Thymus (tissue), 11 donors: ENCODE data around the gene RASAL2. TPM values are rescaled to one million over a fixed set of nuclear protein-coding genes. Genes with fewer than 3 reads are reported as not detected.
"Not testable (repeated sequence)": the region's sequence is repeated elsewhere in the genome, so short reads cannot be mapped to it uniquely, and the experiment has no call there.

Source experiments
- DNase-seq, 9 donors: peaks; one replicate each; pipeline ENCODE4 v3.0.0-alpha.2; 2013; ENCODE audit warnings: low spot score in 9 of 9, low read depth in 6 of 9, missing footprints in 1 of 9
- H3K27ac ChIP-seq, 2 donors: one replicate each; pipeline ENCODE4 v1.5.1; 2013; ENCODE audit warnings: control low read depth in 1 of 2, low read depth in 1 of 2, low read length in 1 of 2, mild to moderate bottlenecking in 1 of 2, moderate library complexity in 1 of 2
- H3K27me3 ChIP-seq, 2 donors: one replicate each; pipeline ENCODE4 v1.5.1; 2013; ENCODE audit warnings: low read length in 1 of 2; ENCODE audit not compliant: control insufficient read depth in 2 of 2, insufficient read depth in 1 of 2
- H3K36me3 ChIP-seq, 2 donors: one replicate each; pipeline ENCODE4 v1.5.1; 2013; ENCODE audit warnings: low read length in 1 of 2, mild to moderate bottlenecking in 1 of 2, moderate library complexity in 1 of 2; ENCODE audit not compliant: control insufficient read depth in 2 of 2, insufficient read depth in 2 of 2
- H3K4me1 ChIP-seq, 2 donors: one replicate each; pipeline ENCODE4 v1.5.1; 2013; ENCODE audit warnings: low read length in 2 of 2; ENCODE audit not compliant: control insufficient read depth in 2 of 2, insufficient read depth in 2 of 2
- H3K4me3 ChIP-seq, 2 donors: one replicate each; pipeline ENCODE4 v1.5.1; 2013; ENCODE audit warnings: low read length in 2 of 2, control low read depth in 1 of 2, mild to moderate bottlenecking in 1 of 2
- H3K9me3 ChIP-seq, 2 donors: one replicate each; pipeline ENCODE4 v1.5.1; 2013; ENCODE audit warnings: low read length in 1 of 2, mild to moderate bottlenecking in 1 of 2; ENCODE audit not compliant: control insufficient read depth in 2 of 2, insufficient read depth in 1 of 2
- WGBS: extraction: QIAGEN DNeasy Blood & Tissue Kit; methylation state at CpG from one replicate; pipeline ENCODE4 v1.1.7; 2013; 5-methylcytosine and 5-hydroxymethylcytosine counted together
- polyA plus RNA-seq: library from polyadenylated mRNA; stranded (reverse); fragments of 200-250 nt; gene quantifications from one replicate; pipeline ENCODE4 v1.2.3, GENCODE V29; 2013
- total RNA-seq: library from RNA; stranded (reverse); fragments of 120-200 nt; gene quantifications from one replicate; pipeline ENCODE4 v1.2.4, GENCODE V29; 2013
- donor health status: healthy.

RASAL2 gene
- total and polyA plus RNA-seq, 2 donors: 1.9 to 2.6 TPM

DNA sequence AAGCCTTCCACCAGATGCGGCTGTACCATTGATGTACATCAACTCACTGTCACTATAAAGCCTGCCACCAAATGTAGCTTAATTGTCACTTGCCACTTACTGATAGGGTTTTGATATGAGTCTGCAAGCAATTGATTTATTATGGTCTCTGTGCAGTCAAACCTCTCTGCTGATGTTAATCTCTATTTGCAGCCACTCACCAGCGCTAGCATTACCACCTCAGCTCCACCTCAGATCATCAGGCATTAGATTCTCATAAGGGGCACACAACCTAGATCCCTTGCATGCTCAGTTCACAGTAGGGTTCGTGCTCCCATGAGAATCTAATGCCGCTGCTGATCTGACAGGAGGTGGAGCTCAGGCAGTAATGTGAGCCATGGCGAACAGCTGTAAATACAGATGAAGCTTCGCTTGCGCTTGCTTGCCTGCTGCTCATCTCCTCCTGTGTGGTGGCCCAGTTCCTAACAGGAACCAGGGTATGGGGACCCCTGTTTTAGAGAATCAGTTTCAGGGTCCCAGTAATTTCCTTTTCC is 26.7 kb downstream of the RASAL2 start:
- H3K9me3 ChIP-seq, DNase-seq, H3K4me1 ChIP-seq, H3K36me3 ChIP-seq, H3K4me3 ChIP-seq, H3K27ac ChIP-seq, H3K27me3 ChIP-seq: not testable (repeated sequence)
- WGBS: 97% methylated on average over 7 of the region's 7 CpGs

- Histone ChIP-seq H3K36me3 (no peaks in the 10 kb centered on the region), H3K27me3 (no peaks in the 10 kb centered on the region), H3K4me1 (no peaks in the 10 kb centered on the region), H3K9me3 (no peaks in the 10 kb centered on the region), H3K27ac (no peak overlapping the region), H3K4me3 (no peak overlapping the region)
- 75% methylated on average over 4 of the region's 4 CpGs for WGBS
- no peak for DNase-seq
These were observed 28.0 kb downstream of the RASAL2 start for GRCh38 chr1:178121883-178122282.

- Histone ChIP-seq H3K27me3 (no peaks in the 10 kb centered on the region), H3K36me3 (no peaks in the 10 kb centered on the region), H3K9me3 (no peaks in the 10 kb centered on the region), H3K4me3 (no peak overlapping the region), H3K27ac (no peak overlapping the region), H3K4me1 (no peaks in the 10 kb centered on the region)
- 86% methylated on average over 1 of the region's 1 CpG for WGBS
- peak in 1 of 9 donors; percentile 13 for DNase-seq
These were observed 28.4 kb downstream of the RASAL2 start for GRCh38 chr1:178122283-178122682.

GRCh38 chr1:178124115-178124514 is 30.2 kb downstream of the RASAL2 start:
- Histone ChIP-seq H3K27me3 (no peaks in the 10 kb centered on the region), H3K27ac (no peak overlapping the region), H3K4me1 (no peaks in the 10 kb centered on the region), H3K36me3 (no peaks in the 10 kb centered on the region), H3K9me3 (no peaks in the 10 kb centered on the region), H3K4me3 (no peak overlapping the region)
- no peak for DNase-seq

- Histone ChIP-seq H3K36me3 (no peaks in the 10 kb centered on the region), H3K4me3 (no peak overlapping the region), H3K9me3 (no peaks in the 10 kb centered on the region), H3K27me3 (no peaks in the 10 kb centered on the region), H3K4me1 (no peaks in the 10 kb centered on the region), H3K27ac (no peak overlapping the region)
- DNase-seq: no peak
These were observed 32.4 kb downstream of the RASAL2 start for GRCh38 chr1:178126261-178126660.

GRCh38 chr1:178126741-178127185 is 32.9 kb downstream of the RASAL2 start:
- Histone ChIP-seq H3K27ac (no peak overlapping the region), H3K9me3 (no peaks in the 10 kb centered on the region)
- WGBS: 93% methylated on average over 1 of the region's 1 CpG

DNA sequence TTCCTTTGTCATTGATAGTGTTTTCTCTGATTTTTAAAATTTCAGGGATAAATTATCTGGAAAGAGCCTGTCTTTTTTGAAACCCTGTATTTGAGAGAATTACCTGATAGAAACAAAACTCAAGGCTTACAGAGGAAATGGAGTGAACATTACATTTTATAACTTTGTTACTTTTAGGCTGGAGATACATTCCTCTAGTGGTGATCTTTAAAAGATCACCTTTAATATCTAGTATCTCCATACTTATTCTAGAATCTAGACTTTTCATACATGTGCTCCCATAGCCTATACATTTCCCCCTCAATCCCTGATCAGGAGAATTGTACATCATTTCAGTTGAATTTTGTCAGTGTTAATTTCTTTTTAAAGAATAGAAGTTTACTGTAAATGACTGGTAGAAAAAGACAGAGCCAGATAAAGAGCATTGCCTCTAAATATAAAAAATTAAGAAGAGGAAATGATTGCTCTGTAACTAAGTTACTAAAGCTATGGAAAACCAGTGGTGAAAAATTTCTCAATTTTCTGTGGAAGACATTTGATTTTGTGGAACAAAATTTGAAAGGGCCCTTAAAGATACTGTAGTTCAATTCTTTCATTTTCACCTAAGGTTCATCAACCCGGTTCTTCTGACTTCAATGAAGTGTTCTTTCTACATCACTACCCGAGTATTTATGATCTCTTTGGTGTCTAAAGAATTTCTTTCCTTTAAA is 33.7 kb downstream of the RASAL2 start:
- H3K4me3 ChIP-seq: no peak overlapping the region
- H3K9me3 ChIP-seq: no peaks in the 10 kb centered on the region
- H3K4me1 ChIP-seq: no peaks in the 10 kb centered on the region
- H3K27me3 ChIP-seq: no peaks in the 10 kb centered on the region
- H3K27ac ChIP-seq: no peak overlapping the region
- 92% methylated on average over 2 of the region's 2 CpGs for WGBS
- no peak for DNase-seq
- H3K36me3 ChIP-seq: no peaks in the 10 kb centered on the region

More at GRCh38 chr1:178126741-178127185, 32.9 kb downstream of the RASAL2 start:
- Histone ChIP-seq H3K36me3 (no peaks in the 10 kb centered on the region), H3K27me3 (no peaks in the 10 kb centered on the region), H3K4me3 (no peak overlapping the region), H3K4me1 (no peaks in the 10 kb centered on the region)
- DNase-seq: no peak

GRCh38 chr1:178133239-178133989 is 39.5 kb downstream of the RASAL2 start:
- H3K4me3 ChIP-seq: no peak overlapping the region
- no peak overlapping the region for H3K27ac ChIP-seq
- H3K9me3 ChIP-seq: no peaks in the 10 kb centered on the region
- DNase-seq: no peak
- no peaks in the 10 kb centered on the region for H3K36me3 ChIP-seq
- no peaks in the 10 kb centered on the region for H3K4me1 ChIP-seq
- no peaks in the 10 kb centered on the region for H3K27me3 ChIP-seq
- whole genome bisulfite sequencing: 60% methylated on average over 3 of the region's 3 CpGs

- 41% methylated on average over 2 of the region's 2 CpGs for WGBS
- Histone ChIP-seq H3K4me1 (no peaks in the 10 kb centered on the region), H3K4me3 (no peak overlapping the region), H3K36me3 (no peaks in the 10 kb centered on the region), H3K27me3 (no peaks in the 10 kb centered on the region), H3K27ac (no peak overlapping the region), H3K9me3 (no peaks in the 10 kb centered on the region)
- DNase-seq: no peak
These were observed 40.2 kb downstream of the RASAL2 start for GRCh38 chr1:178134061-178134460.
